BJ (cell line): ENCODE measurements around the gene ARFGEF3. TPM values are rescaled to one million over a fixed set of nuclear protein-coding genes. Genes with fewer than 3 reads are reported as not detected.

Experiments
- CTCF ChIA-PET: fragments of 350-600 bp; formaldehyde crosslinking; extraction: SDS; loops from one replicate; lab custom pipeline; 2021; ENCODE audit warnings: antibody characterized with exemption, inconsistent platforms; lab: Yijun Ruan, JAX
- POLR2A ChIA-PET: fragments of 300-600 bp; sonication (Branson Sonifier 250); formaldehyde crosslinking; extraction: SDS; loops from one replicate; lab custom pipeline; 2021; ENCODE audit warnings: antibody characterized with exemption; lab: Charles Lee
- DNase-seq: peaks from one replicate; pipeline ENCODE4 v3.0.0-alpha.2; 2011; ENCODE audit warnings: low read depth
- H3K27me3 ChIP-seq: 2 replicates; pipeline ENCODE4 v1.6.0; 2011; ENCODE audit warnings: low read length; ENCODE audit not compliant: control insufficient read depth, insufficient read depth
- H3K36me3 ChIP-seq: 2 replicates; pipeline ENCODE4 v1.5.1; 2011; ENCODE audit warnings: low read length; ENCODE audit not compliant: control insufficient read depth, insufficient read depth
- H3K4me3 ChIP-seq: 2 replicates; pipeline ENCODE4 v1.5.1; 2011; ENCODE audit warnings: low read depth, mild to moderate bottlenecking, control low read depth, low read length
- CTCF ChIP-seq: IDR thresholded peaks from 2 replicates; pipeline ENCODE4 v1.5.1; 2011; ENCODE audit warnings: low read depth, mild to moderate bottlenecking, control low read depth, inconsistent platforms, low read length, moderate library complexity; ENCODE audit not compliant: insufficient read depth
- polyA plus RNA-seq: library from polyadenylated mRNA; depleted of rRNA; stranded (reverse); fragments of >200 nt; gene quantifications from 2 replicates; pipeline ENCODE4 v1.2.3, GENCODE V29; 2011

ARFGEF3 gene
- polyA plus RNA-seq, 1 experiment: 0.27 TPM

GRCh38 chr6:138238368-138238767 is 76.6 kb downstream of the ARFGEF3 start:
- CTCF ChIA-PET: interaction anchor here (1.1 kb wide), 1 partner anchor 12 kb away, joined by 5 read pairs; no protein-coding TSS in a partner anchor
- H3K27me3 ChIP-seq: no peaks in the 10 kb centered on the region
- POLR2A ChIA-PET: no interaction called here
- no peak for TF ChIP-seq CTCF
- no peaks in the 10 kb centered on the region for H3K36me3 ChIP-seq
- H3K4me3 ChIP-seq: no peak overlapping the region
- no peak for DNase-seq

GRCh38 chr6:138239774-138240173 is 78.0 kb downstream of the ARFGEF3 start:
- Histone ChIP-seq H3K36me3 (no peaks in the 10 kb centered on the region), H3K4me3 (no peak overlapping the region), H3K27me3 (no peaks in the 10 kb centered on the region)
- ChIA-PET POLR2A (no interaction called here), CTCF (interaction anchor here (0.9 to 1.3 kb wide), 3 partner anchors 9 to 349 kb away, joined by 3 to 4 read pairs (median 3); no protein-coding TSS in a partner anchor)
- no peak for DNase-seq
- no peak for TF ChIP-seq CTCF

- Histone ChIP-seq H3K4me3 (no peak overlapping the region), H3K36me3 (no peaks in the 10 kb centered on the region), H3K27me3 (no peaks in the 10 kb centered on the region)
- ChIA-PET POLR2A (no interaction called here), CTCF (interaction anchor here (0.9 to 1.3 kb wide), 2 partner anchors 17 to 348 kb away, joined by 3 to 4 read pairs; no protein-coding TSS in a partner anchor)
- TF ChIP-seq CTCF: no peak
- no peak for DNase-seq
Observed at GRCh38 chr6:138240476-138241245, 78.9 kb downstream of the ARFGEF3 start.

GRCh38 chr6:138241381-138241780 is 79.6 kb downstream of the ARFGEF3 start:
- Histone ChIP-seq H3K36me3 (no peaks in the 10 kb centered on the region), H3K27me3 (no peaks in the 10 kb centered on the region), H3K4me3 (no peak overlapping the region)
- POLR2A ChIA-PET: no interaction called here
- TF ChIP-seq CTCF: no peak
- DNase-seq: no peak
- CTCF ChIA-PET: interaction anchor here (1.1 kb wide), 1 partner anchor 18 kb away, joined by 3 read pairs; no protein-coding TSS in a partner anchor

GRCh38 chr6:138241934-138242333 is 80.2 kb downstream of the ARFGEF3 start:
- ChIA-PET CTCF (interaction anchor here (1.1 kb wide), 1 partner anchor 18 kb away, joined by 3 read pairs; no protein-coding TSS in a partner anchor), POLR2A (no interaction called here)
- DNase-seq: no peak
- Histone ChIP-seq H3K27me3 (no peaks in the 10 kb centered on the region), H3K36me3 (no peaks in the 10 kb centered on the region), H3K4me3 (no peak overlapping the region)
- TF ChIP-seq CTCF: no peak
